RWPE2 (cell line): ENCODE results near the gene SEMA4A.

Experiments used
- ATAC-seq: fragments of 200-7000 bp; cut with Tn5 transposase; 3 replicates; pipeline ENCODE4 v1.9.1; 2021; ENCODE audit warnings: low read depth
- DNase-seq: peaks from one replicate; pipeline ENCODE4 v3.0.0-alpha.2; 2020; ENCODE audit warnings: low spot score
- H3K27ac ChIP-seq: fragments of 450-650 bp; 2 replicates; pipeline ENCODE4 v1.5.1; 2017; ENCODE audit warnings: mild to moderate bottlenecking; ENCODE audit not compliant: poor library complexity, severe bottlenecking
- H3K27me3 ChIP-seq: fragments of 250-450 bp; sonication (Bioruptor Pico); 2 replicates; pipeline ENCODE4 v1.5.1; 2021; ENCODE audit warnings: mild to moderate bottlenecking, moderate library complexity; ENCODE audit not compliant: insufficient read depth, poor library complexity, severe bottlenecking
- H3K36me3 ChIP-seq: fragments of 250-450 bp; sonication (Bioruptor Pico); 2 replicates; pipeline ENCODE4 v1.5.1; 2020; ENCODE audit warnings: low read depth, mild to moderate bottlenecking, moderate library complexity
- H3K4me1 ChIP-seq: fragments of 250-450 bp; sonication (Bioruptor Pico); 2 replicates; pipeline ENCODE4 v1.5.1; 2021; ENCODE audit warnings: mild to moderate bottlenecking, moderate library complexity; ENCODE audit not compliant: insufficient read depth, poor library complexity, severe bottlenecking
- H3K4me3 ChIP-seq: fragments of 250-450 bp; sonication (Bioruptor Pico); 2 replicates; pipeline ENCODE4 v1.5.1; 2021; ENCODE audit warnings: mild to moderate bottlenecking, moderate library complexity; ENCODE audit not compliant: severe bottlenecking
- H3K9me3 ChIP-seq: fragments of 250-450 bp; sonication (Bioruptor Pico); 2 replicates; pipeline ENCODE4 v1.5.1; 2021; ENCODE audit warnings: mild to moderate bottlenecking, moderate library complexity; ENCODE audit not compliant: severe bottlenecking
- CTCF ChIP-seq: fragments of 450-650 bp; IDR thresholded peaks from one replicate; pipeline ENCODE4 v1.5.1; 2017; ENCODE audit warnings: mild to moderate bottlenecking, moderate library complexity; ENCODE audit not compliant: poor library complexity, severe bottlenecking

The SEMA4A gene

GRCh38 chr1:156211243-156211642, 57.9 kb downstream of the SEMA4A start:
- no peak overlapping the region for H3K27ac ChIP-seq
- H3K4me3 ChIP-seq: no peak overlapping the region
- ATAC-seq: no peak
- peaks cover 9% of the 10 kb centered on the region for H3K4me1 ChIP-seq
- peaks cover 22% of the 10 kb centered on the region for H3K36me3 ChIP-seq
- H3K27me3 ChIP-seq: no peaks in the 10 kb centered on the region
- no peak for TF ChIP-seq CTCF
- no peak for DNase-seq
- H3K9me3 ChIP-seq: no peaks in the 10 kb centered on the region

- Histone ChIP-seq H3K36me3 (peaks cover 16% of the 10 kb centered on the region), H3K27ac (peak overlapping the region; percentile 75), H3K27me3 (no peaks in the 10 kb centered on the region), H3K9me3 (no peaks in the 10 kb centered on the region), H3K4me3 (no peak overlapping the region), H3K4me1 (peaks cover 9% of the 10 kb centered on the region)
- ATAC-seq: no peak
- TF ChIP-seq CTCF: no peak
- no peak for DNase-seq
These were observed 58.7 kb downstream of the SEMA4A start for GRCh38 chr1:156212130-156212529.

GRCh38 chr1:156212833-156213643, 59.7 kb downstream of the SEMA4A start, which contains the start of gene PMF1:
PMF1 (plus strand) TSS chr1:156213007; CDS start chr1:156213016, 9 bp downstream.
- peaks cover 12% of the 10 kb centered on the region for H3K36me3 ChIP-seq
- H3K27me3 ChIP-seq: no peaks in the 10 kb centered on the region
- DNase-seq (peak; percentile 98), ATAC-seq (peak; percentile 96)
- H3K4me1 ChIP-seq: peaks cover 17% of the 10 kb centered on the region
- H3K27ac ChIP-seq: peak within 1 kb of the TSS; percentile 75
- H3K9me3 ChIP-seq: no peaks in the 10 kb centered on the region
- peak within 1 kb of the TSS; percentile 62 for H3K4me3 ChIP-seq
- TF ChIP-seq CTCF: no peak

- no peak for ATAC-seq
- DNase-seq: no peak
- no peaks in the 10 kb centered on the region for H3K27me3 ChIP-seq
These were observed 60.2 kb downstream of the SEMA4A start for GRCh38 chr1:156213644-156213966.

More at GRCh38 chr1:156213644-156213966, 60.2 kb downstream of the SEMA4A start:
- H3K27ac ChIP-seq: peak overlapping the region; percentile 75
- H3K4me1 ChIP-seq: peaks cover 20% of the 10 kb centered on the region
- no peak for TF ChIP-seq CTCF
- H3K4me3 ChIP-seq: peak overlapping the region; percentile 62
- peaks cover 11% of the 10 kb centered on the region for H3K36me3 ChIP-seq
- H3K9me3 ChIP-seq: no peaks in the 10 kb centered on the region
